Mesothelial cell of epicardium (in vitro differentiated cells): ENCODE data around the gene FAM72B. TPM values are rescaled to one million over a fixed set of nuclear protein-coding genes. Genes with fewer than 3 reads are reported as not detected.
"Not testable (repeated sequence)": the region's sequence is repeated elsewhere in the genome, so short reads cannot be mapped to it uniquely, and the experiment has no call there.

ENCODE experiments used
- DNase-seq, 2 experiments: peaks; one replicate each; pipeline ENCODE4 v3.0.0; 2021; ENCODE audit warnings: low spot score in 2 of 2; ENCODE audit not compliant: unreplicated experiment in 2 of 2
- H3K27ac Mint-ChIP-seq: 2 replicates; pipeline ENCODE4 v1.8.0; 2021; ENCODE audit warnings: mixed read lengths
- H3K27me3 Mint-ChIP-seq: 2 replicates; pipeline ENCODE4 v1.8.0; 2021; ENCODE audit warnings: low read depth, mixed read lengths
- H3K36me3 Mint-ChIP-seq: 2 replicates; pipeline ENCODE4 v1.8.0; 2021; ENCODE audit warnings: mixed read lengths
- H3K4me1 Mint-ChIP-seq: 2 replicates; pipeline ENCODE4 v1.8.0; 2021; ENCODE audit warnings: mixed read lengths
- H3K4me3 Mint-ChIP-seq: 2 replicates; pipeline ENCODE4 v1.8.0; 2021; ENCODE audit warnings: mild to moderate bottlenecking, moderate library complexity, mixed read lengths
- H3K9me3 Mint-ChIP-seq: 2 replicates; pipeline ENCODE4 v1.8.0; 2021; ENCODE audit warnings: mixed read lengths
- total RNA-seq: library from RNA; stranded (reverse); gene quantifications from 3 replicates; pipeline ENCODE4 v1.2.1, GENCODE V29; 2021

FAM72B gene
- total RNA-seq, 1 donor from 2014 or later = 2.4 TPM

GRCh38 chr1:121151294-121151693 lies 32.8 kb downstream of the FAM72B start:
- H3K4me3 Mint-ChIP-seq, H3K27me3 Mint-ChIP-seq, H3K27ac Mint-ChIP-seq, H3K36me3 Mint-ChIP-seq, H3K4me1 Mint-ChIP-seq, DNase-seq, H3K9me3 Mint-ChIP-seq: not testable (repeated sequence)

- not testable (repeated sequence) for H3K4me3 Mint-ChIP-seq, H3K36me3 Mint-ChIP-seq, DNase-seq, H3K27ac Mint-ChIP-seq, H3K27me3 Mint-ChIP-seq, H3K9me3 Mint-ChIP-seq, H3K4me1 Mint-ChIP-seq
Observed at GRCh38 chr1:121148489-121149190, 35.5 kb downstream of the FAM72B start.

DNA sequence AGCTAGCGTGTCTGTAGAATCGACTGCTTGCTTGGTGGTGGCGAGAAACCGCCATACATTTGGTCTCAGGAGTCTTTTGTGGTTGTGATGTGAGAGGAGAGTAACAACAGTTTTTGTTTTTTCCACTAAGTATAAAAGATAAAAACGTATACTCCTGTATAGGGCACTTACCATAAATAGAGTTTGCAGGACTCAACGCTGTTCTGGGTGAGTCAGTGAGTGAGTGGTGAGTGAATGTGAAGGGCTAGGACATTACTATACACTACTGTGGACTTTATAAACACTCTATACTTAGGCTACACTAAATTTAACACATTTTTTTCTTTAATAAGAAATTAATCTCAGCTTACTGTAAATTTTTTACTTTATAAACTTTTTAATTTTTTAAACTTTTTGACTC lies 43.7 kb downstream of the FAM72B start:
- H3K9me3 Mint-ChIP-seq = not testable (repeated sequence)

GRCh38 chr1:121131494-121131893 lies 52.6 kb downstream of the FAM72B start:
- not testable (repeated sequence) for H3K9me3 Mint-ChIP-seq

More for the DNA sequence above, 43.7 kb downstream of the FAM72B start:
- DNase-seq, H3K4me3 Mint-ChIP-seq, H3K4me1 Mint-ChIP-seq, H3K27me3 Mint-ChIP-seq, H3K27ac Mint-ChIP-seq, H3K36me3 Mint-ChIP-seq: not testable (repeated sequence)

GRCh38 chr1:121118480-121118824 lies 65.7 kb downstream of the FAM72B start:
- H3K4me3 Mint-ChIP-seq, H3K27ac Mint-ChIP-seq, H3K27me3 Mint-ChIP-seq, H3K36me3 Mint-ChIP-seq, DNase-seq, H3K9me3 Mint-ChIP-seq, H3K4me1 Mint-ChIP-seq: not testable (repeated sequence)

More at GRCh38 chr1:121131494-121131893, 52.6 kb downstream of the FAM72B start:
- H3K27me3 Mint-ChIP-seq, H3K27ac Mint-ChIP-seq, H3K4me3 Mint-ChIP-seq, H3K36me3 Mint-ChIP-seq, DNase-seq, H3K4me1 Mint-ChIP-seq: not testable (repeated sequence)

Other genes with a start within 250 kb of the FAM72B start
- gene SRGAP2C, start 635 bp upstream of the FAM72B start, total RNA-seq = 20.9 to 23.3 TPM (median 21.6 TPM) in 3 replicates